SK-N-SH (cell line): ENCODE results near the gene NAA20.

Source experiments
- CTCF ChIP-seq: fragments of 200-600 bp; sonication (generic); IDR thresholded peaks from 2 replicates; pipeline ENCODE4 v1.6.1; 2017; ENCODE audit warnings: antibody characterized with exemption, mild to moderate bottlenecking, moderate library complexity
- ELF1 ChIP-seq: IDR thresholded peaks from 2 replicates; pipeline ENCODE4 v1.4.0; 2012
- EP300 ChIP-seq, 2 experiments: IDR thresholded peaks; 2 replicates each; pipeline versions ENCODE4 v1.4.0 to v1.6.1; 2012; ENCODE audit warnings: borderline replicate concordance in 1 of 2, low read depth in 1 of 2, low read length in 1 of 2
- EZH2phosphoT487 ChIP-seq: fragments of 200-600 bp; sonication (generic); IDR thresholded peaks from 2 replicates; pipeline ENCODE4 v1.6.1; 2017; ENCODE audit warnings: low read depth, mixed run types, mild to moderate bottlenecking, antibody characterized with exemption, moderate library complexity, borderline replicate concordance
- FOXJ3 ChIP-seq: sonication (generic); formaldehyde crosslinking; IDR thresholded peaks from 2 replicates; pipeline ENCODE4 v1.5.1; 2020; ENCODE audit warnings: mild to moderate bottlenecking, missing genetic modification reagents
- MAX ChIP-seq: IDR thresholded peaks from 2 replicates; pipeline ENCODE4 v1.4.0; 2012; ENCODE audit warnings: low read depth
- NFIC ChIP-seq: IDR thresholded peaks from 2 replicates; pipeline ENCODE4 v1.4.0; 2012; ENCODE audit warnings: borderline replicate concordance
- POLR2AphosphoS5 ChIP-seq: IDR thresholded peaks from 2 replicates; pipeline ENCODE4 v1.6.1; 2012; ENCODE audit warnings: low read depth, low read length
- RCOR1 ChIP-seq: fragments of 150-350 bp; IDR thresholded peaks from 2 replicates; pipeline ENCODE4 v1.6.1; 2017; ENCODE audit warnings: antibody characterized with exemption, low read length
- SMC3 ChIP-seq: IDR thresholded peaks from 2 replicates; pipeline ENCODE4 v1.6.1; 2012; ENCODE audit warnings: low read depth, low read length, improper control_type of control experiment
- TCF12 ChIP-seq: IDR thresholded peaks from 2 replicates; pipeline ENCODE4 v1.4.0; 2012
- USF1 ChIP-seq: IDR thresholded peaks from 2 replicates; pipeline ENCODE4 v1.4.0; 2012; ENCODE audit warnings: low read depth, borderline replicate concordance
- USF2 ChIP-seq: fragments of 150-350 bp; IDR thresholded peaks from 2 replicates; pipeline ENCODE4 v1.6.1; 2017; ENCODE audit warnings: antibody characterized with exemption, low read length, low read depth, borderline replicate concordance
- ZBTB33 ChIP-seq: IDR thresholded peaks from 2 replicates; pipeline ENCODE4 v1.4.0; 2012; ENCODE audit warnings: low read depth, borderline replicate concordance

- TF ChIP-seq TCF12, result no peak
- TF ChIP-seq CTCF, result no peak
- no peak for TF ChIP-seq SMC3
- no peak for TF ChIP-seq RCOR1
- no peak for TF ChIP-seq EP300 (IDR thresholded peaks at IDR 0.05; ENCODE audit: borderline replicate concordance in 1 of 2, low read depth in 1 of 2, low read length in 1 of 2)
- no peak for TF ChIP-seq FOXJ3 (CRISPR knock-in tag)
- no peak for TF ChIP-seq USF2
- TF ChIP-seq MAX, result no peak
- TF ChIP-seq NFIC, result no peak
- no peak for TF ChIP-seq POLR2AphosphoS5
- no peak for TF ChIP-seq USF1
- TF ChIP-seq ZBTB33, result no peak
- TF ChIP-seq EZH2phosphoT487, result no peak
- no peak for TF ChIP-seq ELF1
Measured at GRCh38 chr20:19969106-19969505, 48.1 kb upstream of the NAA20 start.
